ENCODE results near the gene NACAD.

The NACAD gene, protein sequence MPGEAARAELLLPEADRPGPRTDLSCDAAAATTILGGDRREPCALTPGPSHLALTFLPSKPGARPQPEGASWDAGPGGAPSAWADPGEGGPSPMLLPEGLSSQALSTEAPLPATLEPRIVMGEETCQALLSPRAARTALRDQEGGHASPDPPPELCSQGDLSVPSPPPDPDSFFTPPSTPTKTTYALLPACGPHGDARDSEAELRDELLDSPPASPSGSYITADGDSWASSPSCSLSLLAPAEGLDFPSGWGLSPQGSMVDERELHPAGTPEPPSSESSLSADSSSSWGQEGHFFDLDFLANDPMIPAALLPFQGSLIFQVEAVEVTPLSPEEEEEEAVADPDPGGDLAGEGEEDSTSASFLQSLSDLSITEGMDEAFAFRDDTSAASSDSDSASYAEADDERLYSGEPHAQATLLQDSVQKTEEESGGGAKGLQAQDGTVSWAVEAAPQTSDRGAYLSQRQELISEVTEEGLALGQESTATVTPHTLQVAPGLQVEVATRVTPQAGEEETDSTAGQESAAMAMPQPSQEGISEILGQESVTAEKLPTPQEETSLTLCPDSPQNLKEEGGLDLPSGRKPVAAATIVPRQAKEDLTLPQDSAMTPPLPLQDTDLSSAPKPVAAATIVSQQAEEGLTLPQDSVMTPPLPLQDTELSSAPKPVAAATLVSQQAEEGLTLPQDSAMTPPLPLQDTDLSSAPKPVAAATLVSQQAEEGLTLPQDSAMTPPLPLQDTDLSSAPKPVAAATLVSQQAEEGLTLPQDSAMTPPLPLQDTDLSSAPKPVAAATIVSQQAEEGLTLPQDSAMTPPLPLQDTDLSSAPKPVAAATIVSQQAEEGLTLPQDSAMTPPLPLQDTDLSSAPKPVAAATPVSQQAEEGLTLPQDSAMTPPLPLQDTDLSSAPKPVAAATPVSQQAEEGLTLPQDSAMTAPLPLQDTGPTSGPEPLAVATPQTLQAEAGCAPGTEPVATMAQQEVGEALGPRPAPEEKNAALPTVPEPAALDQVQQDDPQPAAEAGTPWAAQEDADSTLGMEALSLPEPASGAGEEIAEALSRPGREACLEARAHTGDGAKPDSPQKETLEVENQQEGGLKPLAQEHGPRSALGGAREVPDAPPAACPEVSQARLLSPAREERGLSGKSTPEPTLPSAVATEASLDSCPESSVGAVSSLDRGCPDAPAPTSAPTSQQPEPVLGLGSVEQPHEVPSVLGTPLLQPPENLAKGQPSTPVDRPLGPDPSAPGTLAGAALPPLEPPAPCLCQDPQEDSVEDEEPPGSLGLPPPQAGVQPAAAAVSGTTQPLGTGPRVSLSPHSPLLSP (N-terminal part only)

DNA sequence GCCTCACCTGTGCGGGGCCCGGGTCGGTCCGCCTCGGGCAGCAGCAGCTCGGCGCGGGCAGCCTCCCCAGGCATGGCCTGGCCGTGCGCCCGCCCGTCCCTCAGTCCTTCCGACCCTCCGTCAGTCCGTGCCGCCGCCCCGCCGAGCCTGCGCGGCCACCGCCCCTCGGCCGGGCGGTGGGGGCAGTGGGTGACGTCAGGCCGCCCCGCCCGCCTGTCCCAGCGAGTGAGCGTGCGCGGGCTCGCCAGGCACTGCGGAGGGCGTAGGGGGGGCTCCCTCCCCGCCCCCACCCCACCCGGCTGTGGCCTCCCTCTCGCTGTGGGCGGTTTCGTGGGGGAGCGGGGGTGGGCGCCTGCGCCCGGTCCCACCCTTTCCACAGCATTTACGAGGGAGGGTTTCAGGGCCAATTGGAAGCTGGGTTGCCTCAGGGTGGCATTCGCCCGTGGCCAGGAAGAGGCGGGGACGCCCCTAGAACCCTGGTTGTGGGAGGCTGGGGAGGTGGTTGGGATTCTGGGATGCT is at the start of gene NACAD:
TSS of gene NACAD (minus strand) at position 149 of the 520 bp plus-strand sequence. CDS start at position 74, 75 bp downstream.
- peak; percentile 75 for DNase-seq

DNA sequence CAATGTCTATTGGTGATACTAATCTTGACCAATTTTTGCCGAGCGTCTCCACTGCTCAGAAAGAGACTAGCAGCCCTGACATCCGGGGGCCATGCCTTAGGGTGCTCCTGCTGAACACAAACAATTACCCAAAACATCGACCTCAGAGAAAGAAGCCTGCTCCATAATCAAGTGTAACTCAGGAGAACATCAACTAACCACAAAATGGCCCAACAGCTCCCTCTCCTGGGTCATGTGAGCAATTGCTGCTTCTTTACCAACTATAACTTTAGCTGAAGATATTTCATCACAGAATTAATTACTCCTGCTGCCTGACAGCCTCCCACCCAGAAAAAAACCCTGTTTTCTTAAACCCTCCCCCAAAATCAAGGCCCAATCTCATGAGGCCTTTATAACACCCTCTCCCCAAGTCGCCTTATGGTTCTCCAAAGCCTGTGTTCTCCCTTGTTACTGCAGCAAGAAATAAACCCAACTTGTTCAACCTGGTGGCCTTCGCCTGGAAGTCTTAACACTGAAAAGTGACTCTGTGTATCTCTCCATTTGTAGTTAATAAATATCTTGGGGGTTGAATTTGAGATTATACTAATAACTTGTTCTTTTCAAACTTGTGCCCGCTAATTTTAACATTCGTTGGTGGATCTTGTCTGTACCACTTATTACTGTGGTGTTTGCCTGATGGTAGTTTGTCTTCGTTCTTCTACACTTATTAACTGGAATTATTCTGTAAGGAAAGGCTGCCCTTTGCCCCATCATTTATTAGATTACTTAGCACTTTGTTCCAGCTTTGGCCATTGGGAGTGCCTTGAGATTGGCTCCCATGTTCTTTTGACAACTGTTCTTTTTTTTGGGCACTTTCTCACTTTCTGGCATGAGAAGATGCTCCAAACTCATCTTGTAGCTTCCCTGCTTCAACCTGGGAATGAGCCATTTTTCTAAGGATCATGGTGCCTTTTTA is 47.6 kb upstream of the NACAD start:
- peak; percentile 60 for DNase-seq

GRCh38 chr7:45133877-45134276 is 45.1 kb upstream of the NACAD start:
- no peak for DNase-seq

GRCh38 chr7:45133352-45133751 is 44.6 kb upstream of the NACAD start:
- no peak for DNase-seq

- no peak for DNase-seq
These were observed 44.0 kb upstream of the NACAD start for GRCh38 chr7:45132708-45133320.

DNA sequence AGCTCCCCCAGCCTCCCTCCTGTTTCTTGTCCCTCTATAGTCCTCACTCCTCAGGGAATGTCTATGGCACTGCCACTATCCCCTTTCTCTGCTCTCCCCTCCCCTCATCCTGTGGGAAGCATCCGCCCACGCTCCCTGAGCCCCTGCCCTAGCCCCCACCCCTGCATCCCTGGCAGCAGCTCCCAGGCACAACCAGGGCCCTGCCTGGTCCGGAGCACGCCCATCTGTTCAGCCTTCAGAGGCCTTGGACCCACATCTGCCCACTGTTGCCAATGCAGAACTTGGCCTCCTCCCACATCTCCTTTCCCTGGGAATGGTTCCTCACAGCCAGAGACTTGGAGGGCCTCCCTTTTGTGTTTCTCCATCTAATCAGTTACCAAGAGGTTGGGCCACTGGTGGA is 43.1 kb upstream of the NACAD start:
- no peak for DNase-seq

DNA sequence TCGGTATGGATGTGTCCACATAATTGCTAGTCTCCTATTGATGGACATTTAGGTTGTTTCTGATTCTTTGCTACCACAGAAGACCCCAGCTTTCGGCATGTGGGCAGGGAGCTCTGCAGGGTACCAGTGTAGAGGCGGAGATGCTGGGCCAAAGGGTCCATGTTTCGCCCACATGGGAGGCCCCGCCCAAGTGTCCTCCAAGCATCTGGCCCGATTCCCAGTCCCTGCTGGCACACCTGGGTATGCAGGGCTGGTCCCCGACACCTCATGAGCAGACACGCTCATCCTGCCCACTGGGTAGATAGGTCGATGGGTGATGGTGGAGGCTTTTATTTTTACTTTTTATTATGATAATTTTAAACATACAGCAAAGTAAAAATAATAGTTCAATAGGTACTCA is 42.1 kb upstream of the NACAD start:
- no peak for DNase-seq

GRCh38 chr7:45129906-45130305 is 41.1 kb upstream of the NACAD start:
- DNase-seq: no peak

DNA sequence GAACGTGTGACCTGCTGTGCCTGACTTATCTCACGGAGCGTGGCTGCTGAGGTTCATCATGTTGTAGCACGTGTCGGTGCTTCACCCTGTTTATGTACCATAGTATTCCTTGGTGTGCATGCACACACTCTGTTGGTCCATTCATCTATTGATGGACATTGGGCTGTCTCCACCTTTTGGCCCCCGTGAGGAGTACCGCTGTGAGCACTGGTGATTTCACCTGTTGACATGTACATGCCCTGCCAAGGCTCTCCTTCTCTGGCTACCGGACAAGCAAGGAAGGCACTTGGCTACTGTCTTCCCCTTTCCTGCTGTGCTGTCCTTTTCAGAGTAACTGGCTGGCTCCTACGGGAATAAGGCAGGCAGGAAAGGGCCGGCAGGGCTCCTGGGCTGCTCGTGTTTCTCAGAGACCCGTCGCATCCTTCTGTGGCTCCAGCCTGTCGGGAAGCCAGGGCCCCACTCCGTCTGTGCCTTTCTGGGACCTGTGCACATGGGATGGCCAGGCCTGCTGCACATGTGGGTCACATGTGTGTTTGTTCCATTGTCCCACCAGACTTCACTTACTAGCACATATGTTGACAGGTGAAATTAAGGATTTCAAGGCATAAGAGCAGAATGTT is 40.5 kb upstream of the NACAD start:
- DNase-seq: no peak

GRCh38 chr7:45126920-45127319 is 38.2 kb upstream of the NACAD start:
- DNase-seq: no peak

DNA sequence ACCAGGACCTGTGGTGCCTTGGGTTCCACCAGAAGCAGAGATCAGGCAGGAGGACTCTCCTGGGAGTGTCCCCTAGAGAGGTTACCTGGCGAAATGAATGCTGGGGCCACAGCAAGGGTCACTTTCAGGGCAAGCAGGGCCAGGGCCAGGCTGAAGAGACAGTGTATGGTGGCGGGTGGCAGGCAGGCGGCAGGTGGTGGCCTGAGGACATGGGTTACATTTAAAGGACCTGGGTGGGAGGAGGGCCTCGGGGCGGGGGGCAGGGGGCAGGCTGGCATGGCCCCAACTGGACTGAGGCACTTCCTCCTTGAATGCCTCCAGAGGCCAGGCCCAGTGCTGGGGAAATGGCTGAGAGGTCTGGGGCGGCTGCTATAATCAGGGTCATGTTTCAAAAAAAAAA is 37.4 kb upstream of the NACAD start:
- DNase-seq: no peak

DNA sequence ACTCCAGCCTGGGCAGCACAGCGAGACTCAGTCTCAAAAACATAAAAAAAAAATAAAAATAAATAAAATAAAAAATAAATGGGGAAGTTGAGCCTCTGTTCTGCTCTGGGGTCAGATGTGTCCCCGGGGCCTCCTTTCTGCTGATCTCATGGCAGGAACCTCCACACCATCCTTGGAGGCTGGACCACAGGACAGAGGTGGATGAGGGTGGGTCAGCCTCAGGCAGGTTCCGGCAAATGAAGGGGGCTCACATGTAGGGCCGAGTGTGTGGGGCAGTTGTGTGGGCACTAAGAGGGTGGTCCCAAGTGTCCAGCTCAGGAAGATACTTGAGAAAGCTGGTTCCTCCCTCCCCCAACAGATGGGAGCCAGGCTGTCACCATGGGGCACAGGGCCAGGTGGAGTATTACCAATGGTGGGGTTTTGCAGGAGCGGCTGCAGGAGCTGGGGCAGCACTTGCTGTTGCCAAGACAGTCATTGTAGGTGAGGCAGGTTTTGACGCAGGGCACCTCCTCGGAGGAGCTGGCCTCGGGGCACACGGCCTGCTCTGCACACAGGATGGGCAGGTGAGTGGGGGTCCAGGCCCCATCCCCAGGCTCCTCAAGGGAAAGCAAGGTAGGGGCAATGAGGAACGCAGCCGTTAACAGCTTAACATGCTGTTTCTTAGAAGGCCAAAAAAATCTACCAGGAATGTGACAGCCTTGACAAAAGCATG is 36.6 kb upstream of the NACAD start:
- DNase-seq: no peak

DNA sequence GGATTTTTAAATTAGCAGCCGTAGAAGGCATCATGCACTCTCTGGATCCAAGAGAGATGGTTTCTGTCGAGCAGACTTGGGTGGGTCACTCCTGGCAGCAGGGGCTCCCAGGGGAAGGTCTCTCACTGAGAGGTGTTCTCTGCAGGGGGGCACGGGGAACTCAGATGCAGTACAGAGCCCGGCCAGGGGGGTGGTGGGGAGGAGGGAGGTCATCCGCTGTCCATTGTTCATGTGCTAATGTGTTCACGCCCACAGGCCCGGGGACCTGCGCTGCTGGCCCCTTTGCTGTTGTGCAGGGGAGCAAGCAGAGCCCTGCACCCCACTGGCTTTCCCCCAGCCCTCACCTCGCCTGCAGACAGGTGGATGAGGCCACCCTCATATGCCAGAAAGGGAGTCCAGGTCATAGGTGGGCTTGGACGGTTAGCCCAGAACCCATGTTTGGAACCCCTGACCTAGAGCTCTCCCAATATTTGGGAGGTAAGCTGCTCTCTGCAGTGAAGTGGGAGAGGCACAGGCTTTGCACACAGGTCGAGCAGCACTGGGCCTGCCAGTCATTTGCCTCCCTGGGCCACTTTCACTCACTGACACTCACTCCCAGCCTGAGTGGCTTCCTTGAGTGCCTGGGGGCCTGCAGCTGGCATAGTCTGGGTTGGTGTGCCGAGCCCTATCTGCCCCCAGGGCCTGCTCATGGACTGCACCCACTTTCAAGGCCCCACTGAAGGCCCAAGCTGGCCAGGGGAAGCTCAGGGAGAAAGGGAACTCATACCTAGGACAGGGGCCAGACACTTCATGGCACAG is 35.3 kb upstream of the NACAD start:
- DNase-seq: no peak

- DNase-seq: no peak
These were observed 34.4 kb upstream of the NACAD start for GRCh38 chr7:45122975-45123860.

GRCh38 chr7:45119550-45119949 is 30.8 kb upstream of the NACAD start:
- DNase-seq: no peak

GRCh38 chr7:45118889-45119331 is 30.1 kb upstream of the NACAD start:
- DNase-seq: no peak

DNA sequence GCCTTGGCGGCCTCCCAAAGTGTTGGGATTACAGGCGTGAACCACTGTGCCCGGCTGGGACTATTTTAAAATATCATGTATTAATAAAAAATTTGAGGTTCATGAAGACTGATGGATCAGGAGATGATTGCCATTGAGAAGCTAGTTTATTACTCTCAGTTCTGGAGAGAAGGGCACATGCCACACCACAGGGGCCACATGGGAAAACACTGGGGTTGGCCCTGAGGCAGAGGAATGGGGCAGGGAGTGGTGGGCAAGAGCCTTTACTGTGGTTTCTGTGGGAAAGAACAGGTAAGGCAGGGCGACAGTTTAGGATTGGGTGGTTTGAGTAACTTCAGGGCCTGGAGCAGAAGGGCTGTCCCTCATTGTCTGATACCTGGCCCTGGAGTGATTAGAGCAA is 29.5 kb upstream of the NACAD start:
- no peak for DNase-seq

DNA sequence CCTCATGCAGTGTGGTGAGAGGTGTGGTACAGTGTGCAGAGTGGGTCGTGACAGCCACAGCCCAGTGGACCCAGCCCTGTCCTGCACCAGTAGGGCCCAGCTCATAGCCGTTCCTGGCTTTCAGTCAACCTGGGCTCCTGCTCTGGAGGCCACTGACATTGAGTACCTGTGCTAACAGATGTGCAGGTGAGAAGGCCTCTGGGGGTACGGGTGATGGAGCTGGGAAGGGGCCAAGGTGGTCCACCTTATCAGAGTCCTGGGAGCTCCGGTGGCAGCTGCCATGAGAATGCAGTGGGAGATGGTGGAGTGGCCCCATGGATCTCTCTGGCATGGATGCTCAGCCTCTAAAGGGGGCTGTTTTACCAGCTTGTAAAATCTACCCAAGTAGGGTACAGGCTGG is 28.8 kb upstream of the NACAD start:
- DNase-seq: no peak
